Measurements from ENCODE around the gene ADARB1. TPM values are rescaled to one million over a fixed set of nuclear protein-coding genes. Genes with fewer than 3 reads are reported as not detected.

The ADARB1 gene
- total and polyA plus RNA-seq, 8 donors: 23.8 to 53.4 (median 30.2) TPM

DNA sequence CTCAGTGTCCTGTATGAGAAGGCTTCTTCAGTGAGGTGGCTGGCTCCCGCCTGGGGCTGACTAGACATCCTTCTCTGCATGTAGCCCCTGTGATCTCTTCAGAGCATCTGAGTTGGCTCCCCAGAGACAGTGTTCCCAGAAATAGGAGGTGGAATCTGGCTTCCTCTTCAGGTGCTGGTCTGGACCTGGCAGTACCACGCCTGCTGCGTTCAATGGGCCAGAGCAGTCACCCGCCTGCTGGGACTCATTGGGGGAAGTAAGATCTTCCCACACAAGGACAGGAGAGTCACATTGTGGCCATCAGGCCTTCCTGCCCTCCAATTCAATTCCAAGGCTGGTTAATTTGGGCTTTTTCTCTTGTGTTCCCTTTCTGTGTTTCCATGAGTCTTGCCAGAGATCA, 51.0 kb downstream of the ADARB1 start:
- no peaks in the 10 kb centered on the region for H3K9me3 ChIP-seq
- no peak for DNase-seq
- H3K4me1 ChIP-seq: peaks cover 13 to 25% of the 10 kb centered on the region in 2 donors
- H3K27me3 ChIP-seq: no peaks in the 10 kb centered on the region
- H3K27ac ChIP-seq: no peak overlapping the region
- H3K36me3 ChIP-seq: no peaks in the 10 kb centered on the region
- TF ChIP-seq, protein P1, sequence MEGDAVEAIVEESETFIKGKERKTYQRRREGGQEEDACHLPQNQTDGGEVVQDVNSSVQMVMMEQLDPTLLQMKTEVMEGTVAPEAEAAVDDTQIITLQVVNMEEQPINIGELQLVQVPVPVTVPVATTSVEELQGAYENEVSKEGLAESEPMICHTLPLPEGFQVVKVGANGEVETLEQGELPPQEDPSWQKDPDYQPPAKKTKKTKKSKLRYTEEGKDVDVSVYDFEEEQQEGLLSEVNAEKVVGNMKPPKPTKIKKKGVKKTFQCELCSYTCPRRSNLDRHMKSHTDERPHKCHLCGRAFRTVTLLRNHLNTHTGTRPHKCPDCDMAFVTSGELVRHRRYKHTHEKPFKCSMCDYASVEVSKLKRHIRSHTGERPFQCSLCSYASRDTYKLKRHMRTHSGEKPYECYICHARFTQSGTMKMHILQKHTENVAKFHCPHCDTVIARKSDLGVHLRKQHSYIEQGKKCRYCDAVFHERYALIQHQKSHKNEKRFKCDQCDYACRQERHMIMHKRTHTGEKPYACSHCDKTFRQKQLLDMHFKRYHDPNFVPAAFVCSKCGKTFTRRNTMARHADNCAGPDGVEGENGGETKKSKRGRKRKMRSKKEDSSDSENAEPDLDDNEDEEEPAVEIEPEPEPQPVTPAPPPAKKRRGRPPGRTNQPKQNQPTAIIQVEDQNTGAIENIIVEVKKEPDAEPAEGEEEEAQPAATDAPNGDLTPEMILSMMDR (IDR thresholded peaks at IDR 0.05): no peak
- intact Hi-C loops (cut with DNase I): loop anchor here (5.0 to 10.0 kb wide), 2 partner anchors 171 to 178 kb away; no protein-coding TSS in a partner anchor
- no peak overlapping the region for H3K4me3 ChIP-seq
- no peak for ATAC-seq

DNA sequence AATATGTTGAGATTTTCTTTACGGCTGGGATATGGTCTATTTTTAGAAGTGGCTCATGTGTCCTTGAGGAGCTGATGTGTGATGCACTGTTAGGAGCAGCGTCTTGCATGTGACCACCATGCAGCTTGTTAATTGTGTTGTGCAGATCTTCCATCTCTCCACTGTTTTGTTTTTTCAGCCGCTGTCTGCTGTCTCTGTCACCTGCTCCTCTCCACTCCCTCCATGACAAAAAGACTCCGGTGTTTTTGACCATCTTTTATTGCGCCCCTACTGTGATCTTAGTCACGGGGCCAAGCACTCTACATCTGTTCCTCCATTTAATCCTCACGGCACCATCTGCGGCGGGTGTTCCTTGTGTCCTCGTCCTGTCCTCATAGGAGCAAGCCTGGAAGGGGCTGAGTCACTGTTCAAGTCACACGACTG, 51.8 kb downstream of the ADARB1 start:
- no peak for DNase-seq
- no peak overlapping the region for H3K27ac ChIP-seq
- TF ChIP-seq, protein P1 (IDR thresholded peaks at IDR 0.05): no peak
- no peaks in the 10 kb centered on the region for H3K36me3 ChIP-seq
- no peak overlapping the region for H3K4me3 ChIP-seq
- H3K9me3 ChIP-seq: no peaks in the 10 kb centered on the region
- no peaks in the 10 kb centered on the region for H3K27me3 ChIP-seq
- no peak for ATAC-seq
- intact Hi-C loops (cut with DNase I): loop anchor here (5.0 to 10.0 kb wide), 2 partner anchors 171 to 179 kb away; no protein-coding TSS in a partner anchor
- H3K4me1 ChIP-seq: peaks cover 13 to 33% of the 10 kb centered on the region in 2 donors

DNA sequence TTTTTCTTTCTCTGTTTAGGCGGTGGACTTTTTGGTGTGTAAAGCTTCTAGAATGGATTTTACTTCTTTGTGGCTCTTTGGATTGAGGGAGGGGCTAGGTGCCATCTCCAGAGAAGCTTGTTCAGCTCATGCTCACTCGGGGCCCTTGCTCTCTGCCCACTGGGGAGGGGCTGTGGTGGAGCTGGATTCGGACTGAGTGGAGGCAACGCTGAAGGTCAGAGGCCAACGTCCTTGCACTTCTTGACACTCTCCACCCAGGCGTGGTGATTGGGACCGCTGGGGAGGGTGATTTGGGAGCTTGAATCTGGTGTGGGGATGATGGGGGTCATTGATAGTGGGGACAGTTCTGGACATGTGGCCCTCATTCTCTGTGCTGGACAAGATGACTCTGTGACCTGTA, 52.6 kb downstream of the ADARB1 start:
- Histone ChIP-seq H3K27me3 (no peaks in the 10 kb centered on the region), H3K36me3 (no peaks in the 10 kb centered on the region), H3K9me3 (no peaks in the 10 kb centered on the region), H3K4me3 (no peak overlapping the region), H3K4me1 (peaks cover 13 to 41% of the 10 kb centered on the region in 2 donors), H3K27ac (no peak overlapping the region)
- TF ChIP-seq, protein P1 (IDR thresholded peaks at IDR 0.05): no peak
- ATAC-seq (no peak), DNase-seq (no peak)
- intact Hi-C loops (cut with DNase I): loop anchor here (5.0 to 10.0 kb wide), 2 partner anchors 172 to 180 kb away; no protein-coding TSS in a partner anchor

DNA sequence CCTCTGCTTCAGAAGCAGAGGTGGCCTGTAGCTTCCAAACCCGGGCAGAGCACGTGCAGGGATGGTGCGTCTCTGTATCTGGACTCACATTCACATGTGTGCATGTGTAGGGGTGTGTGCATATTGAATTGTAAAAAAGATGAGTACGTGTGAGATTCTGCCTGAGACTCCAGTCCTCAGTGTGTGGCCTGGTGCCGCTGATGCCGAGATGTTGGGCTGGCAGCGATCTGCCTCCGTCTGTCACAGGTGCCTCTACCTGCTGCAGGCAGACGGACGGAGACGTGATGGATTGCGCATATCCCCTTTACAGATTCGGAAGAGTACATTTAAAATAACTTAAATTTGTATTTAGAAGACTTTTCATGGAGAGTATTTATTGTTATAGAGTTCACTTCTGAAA, 53.6 kb downstream of the ADARB1 start:
- DNase-seq (no peak), ATAC-seq (no peak)
- intact Hi-C loops (cut with DNase I): loop anchor here (5.0 to 10.0 kb wide), 2 partner anchors 173 to 181 kb away; no protein-coding TSS in a partner anchor
- H3K4me1 ChIP-seq: peaks cover 14 to 50% of the 10 kb centered on the region in 2 donors
- H3K9me3 ChIP-seq: no peaks in the 10 kb centered on the region
- no peak overlapping the region for H3K4me3 ChIP-seq
- TF ChIP-seq, protein P1 (IDR thresholded peaks at IDR 0.05): no peak
- no peaks in the 10 kb centered on the region for H3K36me3 ChIP-seq
- H3K27me3 ChIP-seq: no peaks in the 10 kb centered on the region
- no peak overlapping the region for H3K27ac ChIP-seq

DNA sequence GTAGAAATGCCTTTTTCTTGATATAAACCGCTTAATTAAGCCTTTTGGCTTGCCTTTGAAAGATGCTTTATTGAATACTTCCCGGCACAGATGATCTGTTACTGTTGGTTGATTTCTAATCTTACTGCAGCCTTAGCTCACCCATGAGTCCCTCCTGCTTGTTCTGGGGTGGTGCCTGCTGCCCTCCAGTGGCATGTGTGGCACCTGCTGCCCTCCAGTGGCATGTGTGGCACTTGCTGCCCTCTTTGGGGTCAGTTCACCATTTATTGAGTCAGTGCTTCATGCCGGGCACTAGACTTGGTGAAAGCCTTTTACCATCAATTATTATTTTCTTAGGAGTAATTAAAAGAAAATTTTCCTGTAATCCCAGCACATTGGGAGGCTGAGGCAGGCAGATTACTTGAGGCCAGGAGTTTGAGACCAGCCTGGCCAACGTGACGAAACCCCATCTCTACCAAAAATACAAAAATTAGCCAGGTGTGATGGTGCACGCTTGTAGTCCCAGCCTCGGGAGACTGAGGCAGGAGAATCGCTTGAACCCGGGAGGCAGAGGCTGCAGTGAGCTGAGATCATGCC, 54.3 kb downstream of the ADARB1 start:
- DNase-seq: peak in 3 of 4 donors; percentile 70 to 87 (median 72)
- no peaks in the 10 kb centered on the region for H3K9me3 ChIP-seq
- no peak overlapping the region for H3K4me3 ChIP-seq
- TF ChIP-seq, protein P1 (IDR thresholded peaks at IDR 0.05): peak; percentile 83 to 88
- no peaks in the 10 kb centered on the region for H3K36me3 ChIP-seq
- peaks cover 17 to 57% of the 10 kb centered on the region in 2 donors for H3K4me1 ChIP-seq
- intact Hi-C loops (cut with DNase I): loop anchor here (5.0 to 10.0 kb wide), 2 partner anchors 174 to 181 kb away; no protein-coding TSS in a partner anchor
- peak; percentile 92 for ATAC-seq
- no peaks in the 10 kb centered on the region for H3K27me3 ChIP-seq
- H3K27ac ChIP-seq: peak overlapping the region in 1 of 2 donors; percentile 3

Data from left lung (tissue), 10 donors.